ENCODE results near the gene GAPDHS. TPM values are rescaled to one million over a fixed set of nuclear protein-coding genes. Genes with fewer than 3 reads are reported as not detected.

Gene GAPDHS
- total RNA-seq, 1 experiment from 2014 or later = not detected

DNA sequence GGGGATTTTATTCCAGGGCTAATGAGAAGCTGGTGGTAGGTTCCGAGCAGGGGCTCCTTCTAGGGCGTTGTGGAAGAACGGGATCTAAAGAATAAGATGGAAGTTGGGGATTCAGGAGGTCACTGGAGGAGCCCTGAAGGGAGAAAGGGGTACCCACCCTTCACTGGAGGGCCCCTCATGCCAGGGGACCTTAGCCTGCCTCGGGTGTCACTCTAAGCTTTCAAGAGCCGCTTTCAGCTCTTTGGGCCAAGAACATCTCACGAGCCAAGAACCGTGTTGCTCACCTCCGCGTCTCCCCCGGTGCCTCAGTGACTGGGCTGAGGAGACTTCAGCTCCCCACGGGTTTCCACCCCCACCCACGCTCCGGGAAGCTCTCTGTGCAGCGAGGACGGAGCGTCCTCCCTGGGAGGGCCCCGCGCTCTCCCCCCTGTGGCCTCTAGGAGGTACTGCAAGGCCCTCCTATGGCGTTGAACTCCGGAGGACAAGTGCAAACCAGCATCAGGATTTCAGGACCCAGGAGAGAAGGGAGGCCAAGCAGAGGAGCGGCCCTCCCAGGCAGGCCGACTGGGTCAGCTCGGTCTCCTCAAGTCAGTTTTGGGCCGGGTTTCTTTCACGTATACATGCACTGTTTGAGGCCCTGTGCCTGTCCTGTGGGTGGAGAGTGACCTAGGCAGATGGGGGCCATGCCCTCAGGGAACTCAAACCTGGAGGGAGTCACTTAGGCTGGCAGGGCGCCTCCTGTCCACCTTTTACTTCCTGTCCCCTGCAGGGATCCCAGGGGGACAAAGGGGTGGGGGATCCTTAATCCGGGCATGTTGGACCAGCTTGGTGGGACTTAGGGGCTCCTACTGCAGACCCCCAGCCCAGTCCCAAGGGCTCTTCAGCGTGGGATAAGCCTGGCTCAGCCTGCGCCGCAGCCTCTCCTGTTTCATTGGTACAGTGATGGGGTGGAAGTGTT, 37.9 kb upstream of the GAPDHS start:
- ChIA-PET CTCF (interaction anchor here (0.6 kb wide), 2 partner anchors 142 to 148 kb away, joined by 5 read pairs; no protein-coding TSS in a partner anchor), POLR2A (ENCODE audit: unreplicated experiment) (no interaction called here)
- BruUV-seq (replicated peaks) = no TSS peak
- Histone ChIP-seq H3K4me2 (ENCODE audit: low read length) (peak overlapping the region; percentile 64), H3F3A (ENCODE audit: low read length, unreplicated experiment) (no peaks in the 10 kb centered on the region), H3K4me1 (ENCODE audit: insufficient read depth, low read length) (no peaks in the 10 kb centered on the region), H3K9me3 (ENCODE audit: low read length) (no peaks in the 10 kb centered on the region), H3K4me3 (ENCODE audit: low read length) (peak overlapping the region; percentile 16; the same call in 1 of the 2 replicates), H3K79me2 (ENCODE audit: low read length) (no peaks in the 10 kb centered on the region), H3K27ac (ENCODE audit: low read length) (no peak overlapping the region), H3K9me2 (replicated peaks; ENCODE audit: low read length) (no peaks in the 10 kb centered on the region), H3K27me3 (ENCODE audit: low read length) (no peaks in the 10 kb centered on the region), H4K20me1 (ENCODE audit: low read length) (no peaks in the 10 kb centered on the region), H3K36me3 (ENCODE audit: low read depth, low read length) (no peaks in the 10 kb centered on the region), H2AFZ (ENCODE audit: low read length) (peak overlapping the region; percentile 64), H3K9ac (ENCODE audit: low read length) (no peak overlapping the region)
- no peak for TF ChIP-seq EZH2phosphoT487 (IDR thresholded peaks at IDR 0.05; ENCODE audit: borderline replicate concordance, low read length)
- TF ChIP-seq, protein P1, sequence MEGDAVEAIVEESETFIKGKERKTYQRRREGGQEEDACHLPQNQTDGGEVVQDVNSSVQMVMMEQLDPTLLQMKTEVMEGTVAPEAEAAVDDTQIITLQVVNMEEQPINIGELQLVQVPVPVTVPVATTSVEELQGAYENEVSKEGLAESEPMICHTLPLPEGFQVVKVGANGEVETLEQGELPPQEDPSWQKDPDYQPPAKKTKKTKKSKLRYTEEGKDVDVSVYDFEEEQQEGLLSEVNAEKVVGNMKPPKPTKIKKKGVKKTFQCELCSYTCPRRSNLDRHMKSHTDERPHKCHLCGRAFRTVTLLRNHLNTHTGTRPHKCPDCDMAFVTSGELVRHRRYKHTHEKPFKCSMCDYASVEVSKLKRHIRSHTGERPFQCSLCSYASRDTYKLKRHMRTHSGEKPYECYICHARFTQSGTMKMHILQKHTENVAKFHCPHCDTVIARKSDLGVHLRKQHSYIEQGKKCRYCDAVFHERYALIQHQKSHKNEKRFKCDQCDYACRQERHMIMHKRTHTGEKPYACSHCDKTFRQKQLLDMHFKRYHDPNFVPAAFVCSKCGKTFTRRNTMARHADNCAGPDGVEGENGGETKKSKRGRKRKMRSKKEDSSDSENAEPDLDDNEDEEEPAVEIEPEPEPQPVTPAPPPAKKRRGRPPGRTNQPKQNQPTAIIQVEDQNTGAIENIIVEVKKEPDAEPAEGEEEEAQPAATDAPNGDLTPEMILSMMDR (conservative IDR thresholded peaks at IDR 0.05; ENCODE audit: low read depth, low read length) = peak; percentile 79
- ATAC-seq (peak; percentile 88), DNase-seq (peak; percentile 64)
- intact Hi-C loops (cut with micrococcal nuclease) = no loop called here

DNA sequence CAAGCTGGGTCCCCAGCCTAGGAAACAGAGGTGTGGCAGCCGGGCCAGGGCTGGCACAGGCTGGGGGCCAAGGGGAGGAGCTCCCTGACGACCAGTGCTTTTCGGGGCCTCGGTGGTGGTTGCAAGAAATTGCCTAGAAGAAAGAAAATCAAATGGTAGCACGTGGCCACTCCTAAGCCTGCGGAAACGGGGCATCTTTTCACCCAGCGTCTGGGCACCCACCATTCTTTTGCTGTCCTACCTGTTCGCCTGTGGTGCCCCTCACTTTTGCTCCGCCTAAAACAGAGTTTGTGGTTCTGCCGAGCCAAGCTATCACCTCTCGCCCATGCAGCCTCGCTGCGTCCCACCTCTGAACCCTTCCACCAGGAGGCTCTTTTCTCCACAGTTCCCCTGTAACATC, 35.9 kb upstream of the GAPDHS start:
- BruUV-seq (replicated peaks) = no TSS peak
- Histone ChIP-seq H3K4me3 (ENCODE audit: low read length) (no peak overlapping the region), H2AFZ (ENCODE audit: low read length) (no peak overlapping the region), H4K20me1 (ENCODE audit: low read length) (no peaks in the 10 kb centered on the region), H3F3A (ENCODE audit: low read length, unreplicated experiment) (no peaks in the 10 kb centered on the region), H3K79me2 (ENCODE audit: low read length) (no peaks in the 10 kb centered on the region), H3K9me3 (ENCODE audit: low read length) (no peaks in the 10 kb centered on the region), H3K36me3 (ENCODE audit: low read depth, low read length) (no peaks in the 10 kb centered on the region), H3K27me3 (ENCODE audit: low read length) (no peaks in the 10 kb centered on the region), H3K27ac (ENCODE audit: low read length) (no peak overlapping the region), H3K4me2 (ENCODE audit: low read length) (no peak overlapping the region), H3K4me1 (ENCODE audit: insufficient read depth, low read length) (no peaks in the 10 kb centered on the region), H3K9ac (ENCODE audit: low read length) (no peak overlapping the region), H3K9me2 (replicated peaks; ENCODE audit: low read length) (no peaks in the 10 kb centered on the region)
- ATAC-seq = no peak
- intact Hi-C loops (cut with micrococcal nuclease) = no loop called here
- no peak for DNase-seq
- no peak for TF ChIP-seq EZH2 (IDR thresholded peaks at IDR 0.05; ENCODE audit: low read length, unreplicated experiment)
- TF ChIP-seq EZH2phosphoT487 (IDR thresholded peaks at IDR 0.05; ENCODE audit: borderline replicate concordance, low read length) = no peak
- TF ChIP-seq, protein P1 (conservative IDR thresholded peaks at IDR 0.05; ENCODE audit: low read depth, low read length) = no peak
- CTCF ChIA-PET = no interaction called here
- POLR2A ChIA-PET (ENCODE audit: unreplicated experiment) = no interaction called here

DNA sequence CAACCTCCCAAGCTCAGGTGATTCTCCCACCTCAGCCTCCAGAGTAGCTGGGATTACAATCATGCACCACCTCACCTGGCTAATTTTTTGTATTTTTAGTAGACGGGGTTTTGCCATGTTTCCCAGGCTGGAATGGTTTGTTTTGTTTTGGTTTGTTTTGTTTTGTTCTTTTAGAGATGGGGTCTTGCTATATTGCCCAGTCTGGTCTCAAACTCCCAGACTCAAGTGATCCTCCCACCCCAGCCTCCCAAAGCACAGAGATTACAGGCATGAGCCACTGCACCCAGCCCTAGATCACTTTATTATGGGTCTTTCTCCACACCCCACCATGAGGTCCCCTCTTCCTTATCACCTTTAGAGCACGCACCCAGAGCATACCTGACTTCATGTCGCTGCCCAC, 35.0 kb upstream of the GAPDHS start:
- H3K9ac ChIP-seq (ENCODE audit: low read length) = no peak overlapping the region
- POLR2A ChIA-PET (ENCODE audit: unreplicated experiment) = no interaction called here
- H3K9me2 ChIP-seq (replicated peaks; ENCODE audit: low read length) = no peaks in the 10 kb centered on the region
- intact Hi-C loops (cut with micrococcal nuclease) = no loop called here
- TF ChIP-seq, protein P1 (conservative IDR thresholded peaks at IDR 0.05; ENCODE audit: low read depth, low read length) = no peak
- no peak for TF ChIP-seq EZH2phosphoT487 (IDR thresholded peaks at IDR 0.05; ENCODE audit: borderline replicate concordance, low read length)
- no peak for TF ChIP-seq EZH2 (IDR thresholded peaks at IDR 0.05; ENCODE audit: low read length, unreplicated experiment)
- CTCF ChIA-PET = no interaction called here
- H3K4me1 ChIP-seq (ENCODE audit: insufficient read depth, low read length) = no peaks in the 10 kb centered on the region
- no peaks in the 10 kb centered on the region for H3K79me2 ChIP-seq (ENCODE audit: low read length)
- H3K36me3 ChIP-seq (ENCODE audit: low read depth, low read length) = no peaks in the 10 kb centered on the region
- no TSS peak for BruUV-seq (replicated peaks)
- no peaks in the 10 kb centered on the region for H4K20me1 ChIP-seq (ENCODE audit: low read length)
- H3K4me2 ChIP-seq (ENCODE audit: low read length) = no peak overlapping the region
- no peak for ATAC-seq
- H3K4me3 ChIP-seq (ENCODE audit: low read length) = no peak overlapping the region
- no peak overlapping the region for H3K27ac ChIP-seq (ENCODE audit: low read length)
- no peaks in the 10 kb centered on the region for H3F3A ChIP-seq (ENCODE audit: low read length, unreplicated experiment)
- H3K9me3 ChIP-seq (ENCODE audit: low read length) = no peaks in the 10 kb centered on the region
- H2AFZ ChIP-seq (ENCODE audit: low read length) = no peak overlapping the region
- DNase-seq = no peak
- H3K27me3 ChIP-seq (ENCODE audit: low read length) = no peaks in the 10 kb centered on the region

Measured in PC-3 (cell line).